ENCODE results near the gene KRTAP10-11. TPM values are rescaled to one million over a fixed set of nuclear protein-coding genes. Genes with fewer than 3 reads are reported as not detected.
"Not testable (repeated sequence)": the region's sequence is repeated elsewhere in the genome, so short reads cannot be mapped to it uniquely, and the experiment has no call there.

Gene KRTAP10-11
- total RNA-seq, 1 donor from 2014 or later: not detected

GRCh38 chr21:44618909-44619308 is 27.3 kb upstream of the KRTAP10-11 start:
- no peak overlapping the region for H3K27ac ChIP-seq
- TF ChIP-seq, protein P1, sequence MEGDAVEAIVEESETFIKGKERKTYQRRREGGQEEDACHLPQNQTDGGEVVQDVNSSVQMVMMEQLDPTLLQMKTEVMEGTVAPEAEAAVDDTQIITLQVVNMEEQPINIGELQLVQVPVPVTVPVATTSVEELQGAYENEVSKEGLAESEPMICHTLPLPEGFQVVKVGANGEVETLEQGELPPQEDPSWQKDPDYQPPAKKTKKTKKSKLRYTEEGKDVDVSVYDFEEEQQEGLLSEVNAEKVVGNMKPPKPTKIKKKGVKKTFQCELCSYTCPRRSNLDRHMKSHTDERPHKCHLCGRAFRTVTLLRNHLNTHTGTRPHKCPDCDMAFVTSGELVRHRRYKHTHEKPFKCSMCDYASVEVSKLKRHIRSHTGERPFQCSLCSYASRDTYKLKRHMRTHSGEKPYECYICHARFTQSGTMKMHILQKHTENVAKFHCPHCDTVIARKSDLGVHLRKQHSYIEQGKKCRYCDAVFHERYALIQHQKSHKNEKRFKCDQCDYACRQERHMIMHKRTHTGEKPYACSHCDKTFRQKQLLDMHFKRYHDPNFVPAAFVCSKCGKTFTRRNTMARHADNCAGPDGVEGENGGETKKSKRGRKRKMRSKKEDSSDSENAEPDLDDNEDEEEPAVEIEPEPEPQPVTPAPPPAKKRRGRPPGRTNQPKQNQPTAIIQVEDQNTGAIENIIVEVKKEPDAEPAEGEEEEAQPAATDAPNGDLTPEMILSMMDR (IDR thresholded peaks at IDR 0.05): no peak
- no peak for DNase-seq (ENCODE audit: low spot score in 2 of 2)

GRCh38 chr21:44619886-44620285 is 26.3 kb upstream of the KRTAP10-11 start:
- H3K36me3 ChIP-seq: no peaks in the 10 kb centered on the region

More at GRCh38 chr21:44618909-44619308, 27.3 kb upstream of the KRTAP10-11 start:
- Histone ChIP-seq H3K27me3 (no peaks in the 10 kb centered on the region), H3K9me3 (peaks cover 0 to under 1% of the 10 kb centered on the region in 2 donors), H3K36me3 (no peaks in the 10 kb centered on the region), H3K4me1 (no peaks in the 10 kb centered on the region), H3K4me3 (no peak overlapping the region)
- intact Hi-C loops (cut with DNase I): no loop called here

GRCh38 chr21:44623575-44623974 is 22.6 kb upstream of the KRTAP10-11 start:
- TF ChIP-seq, protein P1 (IDR thresholded peaks at IDR 0.05): no peak
- Histone ChIP-seq H3K9me3 (peaks cover 0 to 3% of the 10 kb centered on the region in 2 donors), H3K4me1 (no peaks in the 10 kb centered on the region), H3K4me3 (no peak overlapping the region), H3K27ac (no peak overlapping the region), H3K27me3 (no peaks in the 10 kb centered on the region), H3K36me3 (no peaks in the 10 kb centered on the region)
- intact Hi-C loops (cut with DNase I): no loop called here
- no peak for DNase-seq (ENCODE audit: low spot score in 2 of 2)

More at GRCh38 chr21:44619886-44620285, 26.3 kb upstream of the KRTAP10-11 start:
- TF ChIP-seq, protein P1 (IDR thresholded peaks at IDR 0.05): no peak
- peaks cover 0 to 3% of the 10 kb centered on the region in 2 donors for H3K9me3 ChIP-seq
- H3K27ac ChIP-seq: no peak overlapping the region
- H3K4me1 ChIP-seq: no peaks in the 10 kb centered on the region
- no peaks in the 10 kb centered on the region for H3K27me3 ChIP-seq
- no peak overlapping the region for H3K4me3 ChIP-seq
- intact Hi-C loops (cut with DNase I): no loop called here
- no peak for DNase-seq (ENCODE audit: low spot score in 2 of 2)

- Histone ChIP-seq H3K4me1 (no peaks in the 10 kb centered on the region), H3K4me3 (no peak overlapping the region), H3K27ac (no peak overlapping the region), H3K36me3 (no peaks in the 10 kb centered on the region), H3K27me3 (no peaks in the 10 kb centered on the region), H3K9me3 (peaks cover 0 to 15% of the 10 kb centered on the region in 2 donors)
- DNase-seq (ENCODE audit: low spot score in 2 of 2): no peak
- intact Hi-C loops (cut with DNase I): no loop called here
- TF ChIP-seq, protein P1 (IDR thresholded peaks at IDR 0.05): no peak
These were observed 20.5 kb upstream of the KRTAP10-11 start for GRCh38 chr21:44625756-44626155.

DNA sequence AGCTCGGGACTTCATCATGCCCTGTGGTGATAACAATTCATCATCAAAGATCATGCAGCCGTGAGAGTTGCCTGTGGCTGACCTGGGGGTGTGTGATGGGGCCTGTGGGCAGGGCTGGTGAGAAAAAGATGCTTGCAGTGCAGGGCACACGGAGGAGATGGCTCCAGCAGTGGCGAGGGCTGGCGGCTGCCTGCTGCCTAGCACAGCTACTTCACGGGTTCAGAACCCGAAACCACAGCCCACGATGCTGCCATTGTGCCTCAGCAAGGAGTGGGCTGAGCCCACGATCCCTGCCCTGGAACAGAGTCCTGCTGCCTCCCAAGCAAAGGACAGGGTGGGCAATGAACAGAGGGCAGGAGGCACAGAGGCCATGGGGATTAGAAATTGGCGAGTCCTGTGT is 20.0 kb upstream of the KRTAP10-11 start:
- H3K4me1 ChIP-seq: no peaks in the 10 kb centered on the region
- TF ChIP-seq, protein P1 (IDR thresholded peaks at IDR 0.05): no peak
- H3K27ac ChIP-seq: no peak overlapping the region
- no peak overlapping the region for H3K4me3 ChIP-seq
- H3K9me3 ChIP-seq: peaks cover 0 to 20% of the 10 kb centered on the region in 2 donors
- H3K27me3 ChIP-seq: no peaks in the 10 kb centered on the region
- intact Hi-C loops (cut with DNase I): no loop called here
- no peak for DNase-seq (ENCODE audit: low spot score in 2 of 2)
- H3K36me3 ChIP-seq: no peaks in the 10 kb centered on the region

- no peaks in the 10 kb centered on the region for H3K36me3 ChIP-seq
- peaks cover 0 to 24% of the 10 kb centered on the region in 2 donors for H3K9me3 ChIP-seq
- H3K4me1 ChIP-seq: no peaks in the 10 kb centered on the region
- no peak within 1 kb of the TSS for H3K27ac ChIP-seq
- TF ChIP-seq, protein P1 (IDR thresholded peaks at IDR 0.05): no peak
- intact Hi-C loops (cut with DNase I): no loop called here
- H3K27me3 ChIP-seq: no peaks in the 10 kb centered on the region
- DNase-seq (ENCODE audit: low spot score in 2 of 2): no peak
- no peak within 1 kb of the TSS for H3K4me3 ChIP-seq
These were observed 19.5 kb upstream of the KRTAP10-11 start, which contains the start of gene KRTAP10-9 for GRCh38 chr21:44626673-44627143. Gene KRTAP10-9 (plus strand): TSS chr21:44627093. CDS start chr21:44627172, 79 bp downstream.

GRCh38 chr21:44627181-44627822 is 18.9 kb upstream of the KRTAP10-11 start:
- H3K9me3 ChIP-seq: peaks cover 0 to 30% of the 10 kb centered on the region in 2 donors
- H3K4me3 ChIP-seq; DNase-seq (ENCODE audit: low spot score in 2 of 2); H3K27me3 ChIP-seq; H3K36me3 ChIP-seq; intact Hi-C loops (cut with DNase I); H3K4me1 ChIP-seq; H3K27ac ChIP-seq: not testable (repeated sequence)

- H3K4me3 ChIP-seq; DNase-seq (ENCODE audit: low spot score in 2 of 2); intact Hi-C loops (cut with DNase I); H3K27me3 ChIP-seq; H3K27ac ChIP-seq; H3K4me1 ChIP-seq; H3K36me3 ChIP-seq: not testable (repeated sequence)
- H3K9me3 ChIP-seq: peaks cover 0 to 34% of the 10 kb centered on the region in 2 donors
These were observed 18.4 kb upstream of the KRTAP10-11 start for GRCh38 chr21:44627831-44628233.

Measured in ascending aorta (tissue), 2 donors.